ENCODE data around the gene CFAP299. TPM values are rescaled to one million over a fixed set of nuclear protein-coding genes. Genes with fewer than 3 reads are reported as not detected.

Gene CFAP299
- total and polyA plus RNA-seq, 2 of the 13 experiments (the other 11 are each of a cell fraction or from before 2014, with no cell fraction given), result not detected

- Histone ChIP-seq H3K4me2 (ENCODE audit: low read depth, low read length) (no peak overlapping the region), H3K27me3 (ENCODE audit: control insufficient read depth in 1 of 2, insufficient read depth in 2 of 2, low read length in 2 of 2) (no peaks in the 10 kb centered on the region; a peak in 1 of 5 replicates), H3K27ac (ENCODE audit: extremely low read length, insufficient read depth, low read length) (no peak overlapping the region), H3K9ac (ENCODE audit: insufficient read depth, low read depth, low read length) (no peak overlapping the region), H3K4me1 (ENCODE audit: insufficient read depth, low read length) (no peaks in the 10 kb centered on the region), H4K20me1 (ENCODE audit: insufficient read depth, low read length) (no peaks in the 10 kb centered on the region), H3K36me3 (replicated peaks in 1 of 2; ENCODE audit: control insufficient read depth in 1 of 2, insufficient read depth in 2 of 2, low read length in 2 of 2) (no peaks in the 10 kb centered on the region), H3K4me3 (replicated peaks in 1 of 3; ENCODE audit: insufficient read depth in 1 of 3, low read depth in 2 of 3, low read length in 3 of 3) (no peak overlapping the region), H3K9me3 (ENCODE audit: low read length) (no peaks in the 10 kb centered on the region), H3K79me2 (ENCODE audit: insufficient read depth, low read length) (no peaks in the 10 kb centered on the region), H2AFZ (ENCODE audit: low read length) (no peak overlapping the region)
- TF ChIP-seq ZNF503 (CRISPR knock-in tag; IDR thresholded peaks at IDR 0.05) (no peak), KLF15 (CRISPR knock-in tag; IDR thresholded peaks at IDR 0.05; ENCODE audit: borderline replicate concordance) (no peak), MIXL1 (CRISPR knock-in tag; IDR thresholded peaks at IDR 0.05) (no peak), SP140L (CRISPR knock-in tag; IDR thresholded peaks at IDR 0.05; ENCODE audit: borderline replicate concordance) (no peak), TFDP1 (CRISPR knock-in tag; IDR thresholded peaks at IDR 0.05; ENCODE audit: borderline replicate concordance) (no peak), BHLHE40 (IDR thresholded peaks at IDR 0.05; ENCODE audit: low read length) (no peak), ZNF879 (CRISPR knock-in tag; IDR thresholded peaks at IDR 0.05) (no peak), ZNF713 (CRISPR knock-in tag; IDR thresholded peaks at IDR 0.05) (no peak), ZNF33B (CRISPR knock-in tag; IDR thresholded peaks at IDR 0.05) (no peak), CREM (IDR thresholded peaks at IDR 0.05) (no peak), CREM (CRISPR knock-in tag; IDR thresholded peaks at IDR 0.05) (no peak), NKX3-1 (CRISPR knock-in tag; IDR thresholded peaks at IDR 0.05) (no peak), RORA (CRISPR knock-in tag; IDR thresholded peaks at IDR 0.05) (no peak), FOXK1 (CRISPR knock-in tag; IDR thresholded peaks at IDR 0.05; ENCODE audit: borderline replicate concordance, low read depth) (no peak), NCOA1 (CRISPR knock-in tag; IDR thresholded peaks at IDR 0.05) (no peak), ZNF431 (CRISPR knock-in tag; IDR thresholded peaks at IDR 0.05; ENCODE audit: borderline replicate concordance, low read depth) (no peak), ZNF530 (CRISPR knock-in tag; IDR thresholded peaks at IDR 0.05; ENCODE audit: low read depth) (no peak)
- TF ChIP-seq, protein P1, sequence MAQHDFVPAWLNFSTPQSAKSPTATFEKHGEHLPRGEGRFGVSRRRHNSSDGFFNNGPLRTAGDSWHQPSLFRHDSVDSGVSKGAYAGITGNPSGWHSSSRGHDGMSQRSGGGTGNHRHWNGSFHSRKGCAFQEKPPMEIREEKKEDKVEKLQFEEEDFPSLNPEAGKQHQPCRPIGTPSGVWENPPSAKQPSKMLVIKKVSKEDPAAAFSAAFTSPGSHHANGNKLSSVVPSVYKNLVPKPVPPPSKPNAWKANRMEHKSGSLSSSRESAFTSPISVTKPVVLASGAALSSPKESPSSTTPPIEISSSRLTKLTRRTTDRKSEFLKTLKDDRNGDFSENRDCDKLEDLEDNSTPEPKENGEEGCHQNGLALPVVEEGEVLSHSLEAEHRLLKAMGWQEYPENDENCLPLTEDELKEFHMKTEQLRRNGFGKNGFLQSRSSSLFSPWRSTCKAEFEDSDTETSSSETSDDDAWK (CRISPR knock-in tag; IDR thresholded peaks at IDR 0.05), result no peak
- no TSS peak for BruUV-seq (replicated peaks)
- in situ Hi-C loops (cut with HindIII; ENCODE audit: extremely low pct_ligation_motif_present, low pct_unique_long_range_greater_than_20kb), result no loop called here
- CTCF ChIA-PET (ENCODE audit: low intra/inter-chr PET ratio, low total read pairs), result no interaction called here
- ATAC-seq (no peak), FAIRE-seq (no peak), DNase-seq (ENCODE audit: low spot score) (no peak)
- POLR2A ChIA-PET, result no interaction called here
- 0% methylated on average over 1 of the region's 8 CpGs for WGBS (ENCODE audit: low lambda C conversion rate)
- intact Hi-C loops (cut with micrococcal nuclease; ENCODE audit: unreplicated experiment), result no loop called here
Measured at GRCh38 chr4:80388284-80388607, 52.7 kb downstream of the CFAP299 start.

Data from HepG2 (cell line).